IPS-20b (cell line): ENCODE results near the gene MAPKBP1.

Source experiments
- H3K27ac ChIP-seq: one replicate; pipeline ENCODE4 v1.5.1; 2013; ENCODE audit warnings: low read length
- H3K27me3 ChIP-seq: 2 replicates; pipeline ENCODE4 v1.6.1; 2013; ENCODE audit warnings: mild to moderate bottlenecking, low read length, inconsistent platforms; ENCODE audit not compliant: insufficient read depth
- H3K36me3 ChIP-seq: 2 replicates; pipeline ENCODE4 v1.6.1; 2013; ENCODE audit warnings: low read depth, mild to moderate bottlenecking, inconsistent platforms, low read length, moderate library complexity; ENCODE audit not compliant: insufficient read depth
- H3K4me1 ChIP-seq: 2 replicates; pipeline ENCODE4 v1.6.1; 2013; ENCODE audit warnings: mild to moderate bottlenecking, control low read depth, inconsistent platforms, low read length, moderate library complexity; ENCODE audit not compliant: insufficient read depth
- H3K4me3 ChIP-seq: 2 replicates; pipeline ENCODE4 v1.5.1; 2013; ENCODE audit warnings: mild to moderate bottlenecking, low read length, inconsistent platforms
- H3K9ac ChIP-seq: 2 replicates; pipeline ENCODE4 v1.6.1; 2013; ENCODE audit warnings: low read depth, mild to moderate bottlenecking, inconsistent platforms, low read length, moderate library complexity
- H3K9me3 ChIP-seq: 2 replicates; pipeline ENCODE4 v1.6.1; 2013; ENCODE audit warnings: mild to moderate bottlenecking, low read depth, low read length, inconsistent platforms; ENCODE audit not compliant: insufficient read depth

Gene MAPKBP1

DNA sequence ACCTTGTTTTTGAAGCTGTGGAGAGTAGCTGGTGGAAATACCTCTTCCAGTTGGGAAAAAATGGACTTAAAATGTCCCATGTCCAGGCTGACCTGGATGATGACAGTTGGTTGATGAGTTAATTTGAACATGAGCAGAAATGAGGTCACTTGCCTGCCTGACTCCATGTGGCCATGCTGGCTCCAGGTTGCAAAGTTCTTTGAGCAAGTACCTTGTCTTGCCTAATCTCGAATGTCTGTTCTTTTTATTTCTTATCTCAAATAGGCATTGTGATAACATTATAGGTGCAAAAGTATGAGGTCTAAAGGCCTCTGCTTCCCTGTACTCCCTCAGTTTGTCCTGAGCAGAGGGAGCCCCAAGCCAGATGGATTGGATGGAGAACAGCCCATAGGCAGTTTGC, 9.0 kb downstream of the MAPKBP1 start:
- Histone ChIP-seq H3K27ac (no peak overlapping the region), H3K4me3 (no peak overlapping the region), H3K9ac (no peak overlapping the region), H3K9me3 (no peaks in the 10 kb centered on the region), H3K36me3 (no peaks in the 10 kb centered on the region), H3K4me1 (peaks cover 25% of the 10 kb centered on the region; the same call in 1 of the 2 replicates), H3K27me3 (no peaks in the 10 kb centered on the region)

DNA sequence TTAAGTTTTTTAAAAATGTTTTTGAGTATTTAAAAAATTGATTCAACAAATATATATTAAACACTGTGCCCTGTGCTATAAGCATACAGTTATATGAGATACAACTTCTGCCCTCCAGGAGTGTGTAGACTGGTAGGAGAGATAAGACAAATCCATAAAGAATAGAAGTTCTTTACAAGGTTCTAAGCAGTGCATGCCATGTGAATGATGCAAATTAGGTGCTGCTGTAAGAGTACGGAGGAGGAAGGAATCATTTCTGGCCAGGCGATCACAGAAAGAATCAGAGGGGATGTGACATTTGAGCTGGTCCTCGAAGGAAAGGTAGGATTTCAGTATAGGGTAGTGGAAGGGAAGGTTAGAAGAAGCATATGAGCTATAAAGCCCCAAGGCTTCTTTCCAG, 14.0 kb downstream of the MAPKBP1 start:
- Histone ChIP-seq H3K27ac (no peak overlapping the region), H3K4me3 (no peak overlapping the region), H3K36me3 (no peaks in the 10 kb centered on the region), H3K9me3 (no peaks in the 10 kb centered on the region), H3K4me1 (peaks cover 32% of the 10 kb centered on the region), H3K9ac (no peak overlapping the region), H3K27me3 (no peaks in the 10 kb centered on the region)

DNA sequence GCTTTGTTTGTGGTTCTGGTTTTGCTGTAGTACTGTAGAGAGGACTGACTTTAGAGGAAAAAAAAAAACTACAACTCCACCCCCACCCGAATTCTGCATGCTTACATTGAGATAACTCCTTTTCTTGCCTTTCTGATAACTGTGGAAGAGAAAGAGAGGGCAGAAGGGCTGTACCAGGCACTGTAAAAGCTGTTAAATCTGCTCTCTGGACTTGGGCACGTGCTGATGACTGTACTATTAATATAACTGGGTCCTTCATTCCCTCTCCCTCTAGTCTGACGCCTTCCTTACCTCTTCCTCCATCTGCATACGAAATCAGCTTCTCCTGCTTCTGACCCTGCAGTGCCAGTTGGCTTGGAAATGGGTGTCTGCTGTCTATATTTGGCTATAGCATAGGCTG, 15.0 kb downstream of the MAPKBP1 start:
- Histone ChIP-seq H3K4me3 (no peak overlapping the region), H3K36me3 (no peaks in the 10 kb centered on the region), H3K27ac (no peak overlapping the region), H3K4me1 (peaks cover 30% of the 10 kb centered on the region), H3K9ac (no peak overlapping the region), H3K27me3 (no peaks in the 10 kb centered on the region), H3K9me3 (no peaks in the 10 kb centered on the region)

DNA sequence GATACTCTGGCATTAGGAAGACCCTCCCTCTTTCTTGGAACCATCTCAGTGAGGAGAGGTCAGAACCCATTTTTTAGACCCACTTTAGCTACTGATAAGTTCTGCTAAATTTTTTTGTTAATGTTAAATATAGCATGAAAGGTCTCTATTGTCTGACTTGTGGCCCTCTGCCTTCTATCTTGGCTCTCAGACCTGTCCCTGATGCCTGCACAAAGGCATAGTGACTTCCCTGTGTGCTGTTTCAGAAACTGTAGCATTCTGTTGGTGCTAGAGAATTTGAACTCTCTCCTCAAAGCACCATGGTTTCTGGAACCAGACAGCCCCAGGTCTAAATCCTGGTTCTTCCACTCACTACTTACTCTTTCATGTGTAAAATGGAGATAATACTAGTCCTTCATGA, 15.4 kb downstream of the MAPKBP1 start:
- Histone ChIP-seq H3K36me3 (no peaks in the 10 kb centered on the region), H3K9ac (no peak overlapping the region), H3K27me3 (no peaks in the 10 kb centered on the region), H3K4me3 (no peak overlapping the region), H3K4me1 (peaks cover 30% of the 10 kb centered on the region), H3K9me3 (no peaks in the 10 kb centered on the region), H3K27ac (no peak overlapping the region)

DNA sequence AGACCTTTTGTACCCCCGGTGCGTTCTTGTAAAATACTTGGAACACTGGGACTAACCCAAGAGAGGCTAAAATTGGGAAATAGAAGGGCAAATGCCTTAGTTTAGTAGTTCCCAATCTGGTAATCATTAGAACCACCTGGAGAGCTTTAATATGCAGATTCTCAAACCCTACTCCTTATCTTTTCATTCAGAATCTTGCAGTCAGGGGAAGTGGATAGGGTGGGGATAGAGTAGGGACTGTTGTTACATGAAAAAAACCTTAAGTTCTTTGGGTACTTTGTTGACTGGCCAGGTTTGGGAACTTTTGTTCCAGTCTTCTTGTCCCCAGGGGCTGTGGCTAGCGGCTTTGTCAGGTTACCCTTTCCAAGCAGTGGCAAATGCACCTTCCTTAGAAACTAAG, 15.9 kb downstream of the MAPKBP1 start:
- no peak overlapping the region for H3K4me3 ChIP-seq
- H3K4me1 ChIP-seq, result peaks cover 30% of the 10 kb centered on the region
- no peaks in the 10 kb centered on the region for H3K36me3 ChIP-seq
- no peak overlapping the region for H3K27ac ChIP-seq
- H3K9me3 ChIP-seq, result no peaks in the 10 kb centered on the region
- peak overlapping the region; percentile 38; the same call in 1 of the 2 replicates for H3K9ac ChIP-seq
- no peaks in the 10 kb centered on the region for H3K27me3 ChIP-seq

DNA sequence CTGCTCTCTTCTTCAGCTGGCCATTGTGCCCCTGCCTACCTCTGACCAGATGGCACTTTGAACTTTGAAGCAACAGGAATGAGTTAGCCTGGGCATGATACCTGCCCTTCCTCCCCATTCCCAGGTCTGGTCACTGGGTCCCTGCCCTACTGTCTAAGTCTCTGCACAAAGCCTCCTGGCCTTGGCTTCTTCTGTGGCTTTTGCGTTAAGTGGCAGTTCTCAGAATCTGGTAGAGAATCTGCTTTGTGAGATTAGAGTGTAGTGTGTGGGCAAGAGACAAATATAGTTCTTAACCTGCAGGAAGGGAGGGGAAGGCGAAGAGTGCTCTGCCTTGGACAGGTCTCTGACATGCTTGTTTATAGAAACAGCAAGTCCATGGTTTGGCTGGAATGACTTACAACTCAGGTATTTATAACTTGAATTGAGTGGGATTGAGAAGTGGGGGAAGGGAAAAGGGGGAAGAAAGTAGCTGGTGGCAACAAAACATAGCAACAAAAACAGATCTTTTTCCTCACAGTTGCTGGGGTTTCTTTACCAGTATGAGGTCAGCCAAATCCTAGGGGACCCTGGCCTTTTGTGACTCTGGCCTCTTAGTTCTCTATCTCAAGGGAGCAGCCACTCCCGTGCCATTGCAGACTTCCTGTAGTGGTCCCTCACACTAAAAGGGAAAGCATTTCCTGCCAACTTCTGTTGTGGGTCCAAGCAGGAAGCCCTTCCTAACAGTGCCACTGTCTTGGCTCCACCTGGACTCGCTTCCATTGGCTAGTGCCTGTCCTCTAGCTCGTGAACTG, 16.7 kb downstream of the MAPKBP1 start:
- H3K4me1 ChIP-seq, result peaks cover 30% of the 10 kb centered on the region
- no peaks in the 10 kb centered on the region for H3K36me3 ChIP-seq
- peak overlapping the region; percentile 38; the same call in 1 of the 2 replicates for H3K9ac ChIP-seq
- no peak overlapping the region for H3K4me3 ChIP-seq
- no peaks in the 10 kb centered on the region for H3K27me3 ChIP-seq
- no peaks in the 10 kb centered on the region for H3K9me3 ChIP-seq
- H3K27ac ChIP-seq, result no peak overlapping the region

DNA sequence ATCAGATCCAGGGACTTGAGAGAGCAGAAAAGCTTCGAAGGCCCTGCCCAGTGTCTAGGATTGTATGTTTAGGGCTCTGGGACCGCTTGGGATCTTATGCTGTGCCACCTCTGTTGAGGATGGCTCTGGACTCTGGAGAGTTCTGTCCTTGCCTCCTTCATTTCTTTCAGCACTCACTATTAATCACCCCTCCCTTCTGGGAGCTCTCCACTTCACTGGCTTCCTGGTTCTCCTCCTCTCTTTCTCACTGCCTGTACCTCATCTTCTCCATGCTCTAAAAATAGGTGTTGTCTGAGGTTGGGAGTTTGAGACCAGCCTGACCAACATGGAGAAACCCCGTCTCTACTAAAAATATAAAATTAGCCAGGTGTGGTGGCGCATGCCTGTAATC, 17.3 kb downstream of the MAPKBP1 start:
- no peaks in the 10 kb centered on the region for H3K9me3 ChIP-seq
- H3K4me3 ChIP-seq, result no peak overlapping the region
- no peak overlapping the region for H3K27ac ChIP-seq
- no peak overlapping the region for H3K9ac ChIP-seq
- no peaks in the 10 kb centered on the region for H3K27me3 ChIP-seq
- peaks cover 30% of the 10 kb centered on the region for H3K4me1 ChIP-seq
- H3K36me3 ChIP-seq, result no peaks in the 10 kb centered on the region

DNA sequence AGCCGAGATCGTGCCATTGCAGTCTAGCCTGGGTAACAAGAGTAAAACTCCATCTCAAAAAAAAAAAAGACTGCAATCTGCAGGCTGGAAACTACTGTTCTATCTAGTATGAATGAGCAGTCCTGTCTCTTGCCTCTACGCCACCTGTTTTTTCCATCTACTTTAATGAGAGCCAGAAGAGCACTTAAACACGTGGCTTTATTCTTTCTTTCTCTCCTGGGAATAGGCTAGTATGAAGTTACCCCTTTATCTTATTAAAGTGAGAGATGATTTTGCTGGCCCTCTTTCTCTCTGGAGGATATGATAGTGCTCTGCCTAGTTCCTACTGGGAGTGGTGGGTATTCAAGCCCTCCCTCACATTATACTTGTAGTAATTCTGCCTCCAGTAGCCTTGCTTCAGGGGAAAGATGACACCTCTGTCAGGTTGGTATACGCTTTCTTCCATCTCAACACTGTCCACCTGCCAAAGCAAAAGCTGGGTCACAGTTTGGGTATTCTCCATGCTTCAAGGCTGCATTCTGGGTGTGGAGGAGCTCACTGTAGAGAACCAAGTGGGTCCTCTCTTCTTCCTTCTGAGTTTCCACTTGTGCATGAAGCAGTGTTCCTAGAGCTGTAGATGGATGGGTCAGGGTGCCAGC, 17.8 kb downstream of the MAPKBP1 start:
- Histone ChIP-seq H3K27ac (no peak overlapping the region), H3K9ac (no peak overlapping the region)

DNA sequence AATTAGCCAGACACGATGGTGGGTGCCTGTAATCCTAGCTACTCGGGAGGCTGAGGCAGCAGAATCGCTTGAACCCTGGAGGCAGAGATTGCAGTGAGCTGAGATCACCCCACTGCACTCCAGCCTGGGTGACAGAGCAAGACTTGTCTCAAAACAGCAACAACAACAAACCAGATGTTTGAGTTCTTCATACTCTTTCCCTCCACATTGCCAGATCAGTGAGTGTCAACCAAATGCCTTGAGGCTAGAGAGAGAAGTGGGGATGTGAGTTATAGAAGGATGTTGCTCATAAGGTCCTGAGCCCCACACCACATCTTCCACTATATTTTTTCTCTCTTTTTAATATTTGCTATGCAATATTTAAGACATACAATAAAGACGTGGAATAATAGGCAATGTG, 19.8 kb downstream of the MAPKBP1 start:
- H3K36me3 ChIP-seq, result no peaks in the 10 kb centered on the region
- H3K4me1 ChIP-seq, result peaks cover 26% of the 10 kb centered on the region
- no peak overlapping the region for H3K9ac ChIP-seq
- no peaks in the 10 kb centered on the region for H3K27me3 ChIP-seq
- no peaks in the 10 kb centered on the region for H3K9me3 ChIP-seq
- no peak overlapping the region for H3K4me3 ChIP-seq
- no peak overlapping the region for H3K27ac ChIP-seq

More for the DNA sequence above, 17.8 kb downstream of the MAPKBP1 start:
- H3K4me1 ChIP-seq, result peaks cover 30% of the 10 kb centered on the region
- H3K36me3 ChIP-seq, result no peaks in the 10 kb centered on the region
- no peaks in the 10 kb centered on the region for H3K27me3 ChIP-seq
- H3K9me3 ChIP-seq, result no peaks in the 10 kb centered on the region
- H3K4me3 ChIP-seq, result no peak overlapping the region

DNA sequence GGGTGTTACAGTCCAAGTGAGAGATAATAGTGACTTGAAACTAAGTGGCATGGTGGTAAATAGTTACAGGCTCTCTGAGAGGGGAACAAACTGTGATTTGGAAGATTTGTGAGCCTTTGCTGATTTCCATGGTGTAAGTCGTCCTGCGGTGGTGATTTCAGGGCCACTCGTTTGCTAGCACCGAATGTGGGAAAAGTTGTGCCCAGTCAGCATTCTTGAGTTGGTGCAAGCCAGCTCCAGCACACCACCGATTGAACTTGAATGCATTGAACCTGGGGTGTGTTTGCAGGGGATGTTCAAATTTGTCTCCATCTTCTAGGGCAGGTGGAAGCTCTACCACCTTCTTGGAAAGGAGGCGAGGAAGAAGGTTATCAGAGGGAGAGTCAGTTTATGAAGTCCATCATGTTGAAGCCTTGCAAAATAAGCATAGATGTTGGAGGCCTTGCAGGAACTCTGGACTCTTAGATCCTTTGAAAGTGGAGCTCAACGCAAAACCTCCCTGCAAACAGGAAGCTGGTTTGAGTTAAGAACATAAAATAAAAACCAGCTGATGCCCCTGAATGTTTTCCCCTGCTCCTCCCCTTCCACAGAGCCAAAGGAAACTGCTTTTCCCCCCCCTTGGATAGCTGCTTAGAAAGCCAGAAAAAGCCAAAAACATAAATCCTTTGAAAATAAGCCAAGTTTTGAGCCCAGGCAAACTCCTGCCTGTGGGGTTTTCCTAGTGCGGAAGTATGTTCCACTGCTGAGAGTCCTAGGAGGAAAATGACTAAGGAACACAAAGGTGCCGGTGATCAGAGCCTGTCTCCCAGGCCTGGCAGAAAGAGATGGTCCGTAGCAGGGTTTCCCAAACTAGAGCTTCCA, 21.9 kb downstream of the MAPKBP1 start:
- Histone ChIP-seq H3K27me3 (no peaks in the 10 kb centered on the region), H3K9ac (no peak overlapping the region), H3K4me1 (peaks cover 5% of the 10 kb centered on the region), H3K9me3 (no peaks in the 10 kb centered on the region), H3K36me3 (peaks cover 7% of the 10 kb centered on the region; the same call in 1 of the 2 replicates), H3K4me3 (no peak overlapping the region), H3K27ac (no peak overlapping the region)

DNA sequence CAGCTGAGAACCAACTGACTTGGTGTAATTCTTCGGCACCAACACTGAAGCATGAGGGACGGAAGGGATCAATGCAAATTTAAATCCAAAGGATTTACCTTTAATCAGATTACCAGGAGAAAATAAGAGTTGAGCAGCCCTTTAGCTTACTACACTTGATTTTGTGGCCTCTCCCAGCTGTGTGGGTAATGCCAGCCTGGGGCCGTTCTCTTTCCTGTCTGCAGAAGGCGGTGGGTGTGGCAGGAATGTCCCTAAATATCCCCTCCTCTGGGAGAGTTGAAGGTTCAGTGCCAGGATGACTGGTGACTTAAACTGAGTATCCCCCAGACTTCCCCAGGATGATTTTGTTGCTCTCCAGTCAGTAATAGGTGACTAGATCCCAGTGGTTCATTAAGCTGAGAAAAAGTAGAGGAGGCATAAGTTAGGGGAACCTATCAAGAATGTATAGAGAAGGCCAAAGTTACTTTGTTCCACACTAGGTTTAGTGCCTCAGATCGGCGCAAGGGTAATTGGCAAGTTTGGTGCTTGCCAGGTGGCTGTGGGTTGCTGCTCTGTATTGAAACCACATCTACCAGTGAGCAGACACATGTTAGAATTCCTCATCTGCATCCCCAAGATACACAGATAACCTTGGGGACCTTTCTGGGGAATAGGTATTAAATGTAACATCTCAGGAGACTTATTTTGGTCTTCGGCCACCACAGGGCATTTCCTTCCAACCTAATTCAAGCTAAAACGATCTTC, 23.1 kb downstream of the MAPKBP1 start:
- Histone ChIP-seq H3K36me3 (peaks cover 7% of the 10 kb centered on the region; the same call in 1 of the 2 replicates), H3K4me3 (no peak overlapping the region), H3K27ac (no peak overlapping the region), H3K27me3 (no peaks in the 10 kb centered on the region), H3K9me3 (no peaks in the 10 kb centered on the region), H3K4me1 (no peaks in the 10 kb centered on the region), H3K9ac (no peak overlapping the region)
